Immature natural killer cell (primary cell): ENCODE measurements around the gene P2RY11. TPM values are rescaled to one million over a fixed set of nuclear protein-coding genes. Genes with fewer than 3 reads are reported as not detected.
A peak's percentile ranks its signal among the peaks of the same experiment; 100 is the strongest.

ENCODE experiments used
- DNase-seq, 3 donors: peaks; one replicate each; pipeline ENCODE4 v3.0.0; 2022; ENCODE audit warnings: mixed read lengths in 1 of 3
- H3K27ac Mint-ChIP-seq, 6 donors: one replicate each; pipeline ENCODE4 v1.8.0; 2020; ENCODE audit warnings: mixed read lengths in 6 of 6, mild to moderate bottlenecking in 5 of 6, inconsistent platforms in 4 of 6, moderate library complexity in 3 of 6
- H3K27me3 Mint-ChIP-seq, 3 donors: one replicate each; pipeline ENCODE4 v1.8.0; 2020 to 2021; ENCODE audit warnings: low read depth in 3 of 3, mild to moderate bottlenecking in 3 of 3, mixed read lengths in 3 of 3, moderate library complexity in 3 of 3, inconsistent platforms in 1 of 3
- H3K36me3 Mint-ChIP-seq, 3 donors: one replicate each; pipeline ENCODE4 v1.8.0; 2020; ENCODE audit warnings: mixed read lengths in 3 of 3, inconsistent platforms in 2 of 3, mild to moderate bottlenecking in 2 of 3
- H3K4me1 Mint-ChIP-seq, 2 donors: one replicate each; pipeline ENCODE4 v1.8.0; 2020; ENCODE audit warnings: inconsistent platforms in 2 of 2, mild to moderate bottlenecking in 2 of 2, mixed read lengths in 2 of 2, moderate library complexity in 1 of 2
- H3K4me3 Mint-ChIP-seq, 5 donors: one replicate each; pipeline ENCODE4 v1.8.0; 2020; ENCODE audit warnings: mild to moderate bottlenecking in 5 of 5, mixed read lengths in 5 of 5, inconsistent platforms in 3 of 5, moderate library complexity in 3 of 5
- H3K9me3 Mint-ChIP-seq, 6 donors: one replicate each; pipeline ENCODE4 v1.8.0; 2020; ENCODE audit warnings: mild to moderate bottlenecking in 6 of 6, mixed read lengths in 6 of 6, inconsistent platforms in 4 of 6, moderate library complexity in 3 of 6
- polyA plus RNA-seq, 3 donors: library from polyadenylated mRNA; unstranded; fragments of 300-500 nt; fragmentation: Illumina TruSeq; gene quantifications; one replicate each; pipeline ENCODE4 v1.2.3, GENCODE V29; 2021

The P2RY11 gene, protein sequence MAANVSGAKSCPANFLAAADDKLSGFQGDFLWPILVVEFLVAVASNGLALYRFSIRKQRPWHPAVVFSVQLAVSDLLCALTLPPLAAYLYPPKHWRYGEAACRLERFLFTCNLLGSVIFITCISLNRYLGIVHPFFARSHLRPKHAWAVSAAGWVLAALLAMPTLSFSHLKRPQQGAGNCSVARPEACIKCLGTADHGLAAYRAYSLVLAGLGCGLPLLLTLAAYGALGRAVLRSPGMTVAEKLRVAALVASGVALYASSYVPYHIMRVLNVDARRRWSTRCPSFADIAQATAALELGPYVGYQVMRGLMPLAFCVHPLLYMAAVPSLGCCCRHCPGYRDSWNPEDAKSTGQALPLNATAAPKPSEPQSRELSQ
- polyA plus RNA-seq = 10 to 100 TPM in 1 of 3 donors, 1 to 10 TPM in 2; 2.6 to 26.7 (median 6.9) TPM

GRCh38 chr19:10111405-10111811 lies at the start of gene P2RY11:
P2RY11 (plus strand) TSS chr19:10111693; CDS start chr19:10111722, 29 bp downstream.
- H3K4me1 Mint-ChIP-seq = peaks cover 70 to 74% of the 10 kb centered on the region in 2 donors
- peak within 1 kb of the TSS; percentile 86 to 92 (median 89) for H3K4me3 Mint-ChIP-seq
- peak; percentile 29 to 59 (median 54) for DNase-seq
- peaks cover 9 to 31% (median 11%) of the 10 kb centered on the region in 3 donors for H3K36me3 Mint-ChIP-seq
- H3K9me3 Mint-ChIP-seq = no peaks in the 10 kb centered on the region
- peak within 1 kb of the TSS; percentile 96 to 100 (median 99) for H3K27ac Mint-ChIP-seq
- H3K27me3 Mint-ChIP-seq = peaks cover 18 to 47% (median 24%) of the 10 kb centered on the region in 3 donors

DNA sequence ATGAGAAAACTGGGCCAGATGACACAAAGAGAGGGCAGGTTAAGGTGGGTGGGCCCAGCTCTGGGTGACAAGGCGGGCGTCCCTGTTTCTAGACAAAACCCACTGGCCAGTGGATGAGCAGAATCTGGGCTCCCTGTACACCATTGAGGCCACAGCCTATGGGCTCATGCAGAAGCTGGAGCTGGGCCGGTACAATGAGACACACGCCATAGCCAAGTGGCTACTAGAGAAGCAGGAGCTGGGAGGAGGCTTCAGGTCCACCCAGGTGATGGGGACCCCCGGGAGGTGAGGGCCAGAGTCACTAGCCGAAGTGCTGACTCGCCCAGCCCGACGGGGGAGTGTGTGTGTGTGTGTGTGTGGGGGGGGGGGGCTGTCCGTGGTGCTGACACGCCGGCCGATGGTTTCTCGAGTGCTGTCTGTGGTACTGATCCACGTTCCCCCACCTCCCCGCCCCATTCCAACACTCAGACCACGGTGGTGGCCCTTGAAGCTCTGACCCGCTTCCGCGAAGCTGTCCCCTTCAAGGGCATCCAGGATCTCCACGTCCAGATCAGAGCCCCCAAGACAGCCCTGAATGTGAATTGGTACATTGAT lies 49.7 kb upstream of the P2RY11 start:
- peaks cover 3 to 8% (median 4%) of the 10 kb centered on the region in 3 donors for H3K27me3 Mint-ChIP-seq
- no peak overlapping the region for H3K4me3 Mint-ChIP-seq
- H3K4me1 Mint-ChIP-seq = no peaks in the 10 kb centered on the region
- peak in 1 of 3 donors; percentile 7 for DNase-seq
- H3K9me3 Mint-ChIP-seq = peaks cover 0 to 1% (median 0%) of the 10 kb centered on the region in 6 donors
- H3K27ac Mint-ChIP-seq = no peak overlapping the region
- no peaks in the 10 kb centered on the region for H3K36me3 Mint-ChIP-seq

DNA sequence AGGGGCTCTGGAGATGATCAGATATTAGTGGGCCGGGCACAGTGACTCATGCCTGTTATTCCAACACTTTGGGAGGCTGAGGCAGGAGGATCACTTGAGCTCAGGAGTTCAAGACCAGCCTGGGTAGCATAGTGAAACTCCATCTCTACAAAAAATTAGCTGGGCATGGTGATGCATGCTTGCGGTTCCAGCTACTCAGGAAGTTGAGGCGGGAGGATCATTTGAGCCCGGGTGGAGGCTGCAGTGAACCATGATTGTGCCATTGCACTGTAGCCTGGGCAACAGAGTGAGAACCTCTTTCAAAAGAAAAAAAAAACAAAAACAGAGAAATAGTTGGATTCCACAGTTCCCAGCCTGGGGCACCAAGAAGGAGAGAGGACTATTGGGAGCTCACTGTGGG lies 43.3 kb upstream of the P2RY11 start:
- Mint-ChIP-seq H3K27me3 (peaks cover 4 to 6% (median 4%) of the 10 kb centered on the region in 3 donors), H3K36me3 (no peaks in the 10 kb centered on the region), H3K27ac (peak overlapping the region in 3 of 6 donors; percentile 34 to 62 (median 49)), H3K9me3 (no peaks in the 10 kb centered on the region), H3K4me1 (peaks cover 0 to 12% of the 10 kb centered on the region in 2 donors), H3K4me3 (no peak overlapping the region)
- no peak for DNase-seq

GRCh38 chr19:10069046-10069445 lies 42.4 kb upstream of the P2RY11 start:
- Mint-ChIP-seq H3K4me1 (peaks cover 0 to 12% of the 10 kb centered on the region in 2 donors), H3K4me3 (no peak overlapping the region), H3K27me3 (peaks cover 1 to 6% (median 2%) of the 10 kb centered on the region in 3 donors), H3K27ac (no peak overlapping the region), H3K36me3 (no peaks in the 10 kb centered on the region), H3K9me3 (peaks cover 0 to under 1% (median 0%) of the 10 kb centered on the region in 6 donors)
- no peak for DNase-seq

DNA sequence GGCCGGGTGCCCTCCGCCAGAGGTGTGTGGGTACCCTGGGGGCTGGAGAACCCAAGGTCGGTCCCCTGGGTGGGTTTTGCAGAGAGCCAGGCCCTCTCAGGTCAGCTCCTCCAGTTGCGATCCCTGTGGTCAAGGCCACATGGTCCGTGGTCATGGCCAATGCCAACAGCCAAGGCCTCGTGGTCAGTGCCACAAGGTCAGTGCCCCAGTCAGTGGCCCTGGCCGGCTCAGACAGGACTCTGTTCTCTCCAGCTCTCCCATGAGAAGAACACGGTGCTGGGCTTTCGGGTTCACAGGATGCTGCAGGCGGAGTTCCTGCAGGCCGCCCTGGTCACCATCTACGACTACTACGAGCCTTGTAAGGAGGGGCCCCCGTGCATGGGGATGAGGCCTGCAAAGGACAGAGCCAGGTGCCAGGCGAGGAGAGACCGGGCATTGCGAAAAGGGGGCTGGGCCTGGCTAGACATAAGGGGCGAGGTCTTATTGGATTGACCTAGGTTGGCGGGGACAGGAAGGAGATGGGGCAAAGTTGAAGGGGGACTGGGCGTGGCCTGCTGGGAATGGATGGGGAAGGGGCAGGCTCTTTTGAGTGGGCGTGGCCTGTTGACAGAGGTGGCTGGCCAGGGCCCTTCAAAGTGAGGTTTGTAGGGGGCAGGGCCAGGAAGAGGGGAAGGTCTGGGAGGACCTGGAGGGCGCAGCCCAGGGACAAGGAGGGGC lies 40.6 kb upstream of the P2RY11 start:
- Mint-ChIP-seq H3K27ac (no peak overlapping the region), H3K9me3 (peaks cover 0 to 2% (median 0%) of the 10 kb centered on the region in 6 donors), H3K36me3 (no peaks in the 10 kb centered on the region), H3K4me1 (peaks cover 0 to 13% of the 10 kb centered on the region in 2 donors), H3K4me3 (no peak overlapping the region), H3K27me3 (peaks cover 0 to 6% (median 4%) of the 10 kb centered on the region in 3 donors)
- DNase-seq = no peak

DNA sequence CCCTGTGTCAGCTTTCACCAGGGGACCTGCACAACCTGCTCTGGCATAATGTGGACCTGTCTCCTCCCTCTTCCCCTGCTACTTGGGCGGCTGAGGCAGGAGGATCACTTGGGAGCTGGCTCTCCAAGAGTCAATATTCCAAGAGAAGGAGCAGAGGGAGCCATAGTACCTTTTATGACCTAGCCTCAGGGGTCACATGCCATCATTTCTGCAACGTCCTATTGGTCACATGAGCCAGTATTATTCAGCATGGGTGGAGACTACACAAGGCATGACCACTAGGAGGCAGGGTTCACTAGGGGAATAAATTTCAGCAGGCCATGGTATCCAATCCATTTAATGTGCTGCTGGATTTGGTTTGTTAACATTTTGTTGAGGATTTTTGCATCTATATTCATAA lies 37.3 kb upstream of the P2RY11 start:
- Mint-ChIP-seq H3K9me3 (peaks cover 0 to 2% (median 0%) of the 10 kb centered on the region in 6 donors), H3K4me3 (no peak overlapping the region), H3K27me3 (peaks cover 0 to 6% (median 0%) of the 10 kb centered on the region in 3 donors), H3K4me1 (peaks cover 0 to 2% of the 10 kb centered on the region in 2 donors), H3K27ac (peak overlapping the region in 1 of 6 donors; percentile 49), H3K36me3 (no peaks in the 10 kb centered on the region)
- peak; percentile 59 to 67 (median 59) for DNase-seq

GRCh38 chr19:10076535-10076934 lies 35.0 kb upstream of the P2RY11 start:
- no peak for DNase-seq
- Mint-ChIP-seq H3K36me3 (no peaks in the 10 kb centered on the region), H3K27me3 (peaks cover 0 to 5% (median 0%) of the 10 kb centered on the region in 3 donors), H3K4me1 (peaks cover 0 to 1% of the 10 kb centered on the region in 2 donors), H3K27ac (peak overlapping the region in 1 of 6 donors; percentile 49), H3K4me3 (no peak overlapping the region), H3K9me3 (peaks cover 0 to 2% (median 0%) of the 10 kb centered on the region in 6 donors)

DNA sequence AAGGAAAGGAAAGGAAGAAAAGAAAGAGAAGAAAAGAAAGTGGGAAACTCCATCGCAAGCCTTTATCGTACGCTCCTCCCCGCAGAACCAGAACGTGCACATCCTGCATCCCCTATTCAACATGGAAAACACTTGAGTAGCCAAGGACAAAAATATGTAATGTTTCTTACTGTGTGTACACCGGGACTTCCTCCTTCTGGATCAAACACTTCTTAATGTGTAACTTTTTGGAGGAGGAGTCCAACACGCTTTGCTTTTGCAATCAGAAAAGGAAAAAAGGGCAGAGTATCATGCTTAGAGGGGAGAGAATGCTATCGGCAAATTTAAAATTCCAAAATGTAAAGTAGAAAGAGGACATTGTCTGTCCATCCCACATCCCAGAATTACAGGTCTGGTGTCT lies 33.2 kb upstream of the P2RY11 start:
- Mint-ChIP-seq H3K27ac (no peak overlapping the region), H3K4me3 (no peak overlapping the region), H3K9me3 (peaks cover 0 to 2% (median 0%) of the 10 kb centered on the region in 6 donors), H3K27me3 (peaks cover 0 to 6% (median 0%) of the 10 kb centered on the region in 3 donors), H3K4me1 (peaks cover 0 to 1% of the 10 kb centered on the region in 2 donors), H3K36me3 (no peaks in the 10 kb centered on the region)
- no peak for DNase-seq

DNA sequence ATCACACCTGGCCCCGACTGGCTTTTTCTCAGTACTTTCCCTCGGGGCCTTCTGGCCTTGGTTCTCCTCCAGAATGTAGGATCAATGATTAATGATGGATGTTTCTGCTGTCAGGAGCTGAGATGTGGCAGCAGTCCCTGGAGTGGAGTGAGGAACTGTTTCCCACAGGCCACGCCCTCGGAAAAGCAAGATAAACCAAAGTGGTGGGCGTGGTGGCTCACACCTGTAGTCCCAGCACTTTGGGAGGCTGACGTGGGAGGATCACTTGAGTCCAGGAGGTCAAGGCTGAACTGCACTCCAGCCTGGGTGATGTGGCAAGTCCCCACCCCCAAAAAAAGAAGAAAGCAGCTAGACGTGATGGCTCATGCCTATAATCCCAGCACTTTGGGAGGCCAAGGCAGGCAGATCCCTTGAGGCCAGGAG lies 32.5 kb upstream of the P2RY11 start:
- Mint-ChIP-seq H3K36me3 (no peaks in the 10 kb centered on the region), H3K27me3 (peaks cover 0 to 6% (median 0%) of the 10 kb centered on the region in 3 donors), H3K4me3 (no peak overlapping the region)

GRCh38 chr19:10083911-10084310 lies 27.6 kb upstream of the P2RY11 start:
- Mint-ChIP-seq H3K4me3 (no peak overlapping the region), H3K4me1 (peaks cover 9 to 13% of the 10 kb centered on the region in 2 donors), H3K36me3 (no peaks in the 10 kb centered on the region), H3K9me3 (no peaks in the 10 kb centered on the region), H3K27ac (peak overlapping the region in 3 of 6 donors; percentile 1 to 37 (median 18)), H3K27me3 (peaks cover 0 to 3% (median 2%) of the 10 kb centered on the region in 3 donors)
- no peak for DNase-seq

More for the DNA sequence above, 32.5 kb upstream of the P2RY11 start:
- Mint-ChIP-seq H3K9me3 (peaks cover 0 to 2% (median 0%) of the 10 kb centered on the region in 6 donors), H3K4me1 (peaks cover 0 to 1% of the 10 kb centered on the region in 2 donors), H3K27ac (no peak overlapping the region)
- no peak for DNase-seq

GRCh38 chr19:10084803-10085202 lies 26.7 kb upstream of the P2RY11 start:
- Mint-ChIP-seq H3K27me3 (peaks cover 0 to 2% (median 2%) of the 10 kb centered on the region in 3 donors), H3K9me3 (no peaks in the 10 kb centered on the region), H3K4me1 (peaks cover 9 to 13% of the 10 kb centered on the region in 2 donors), H3K36me3 (peaks cover 0 to 5% (median 0%) of the 10 kb centered on the region in 3 donors), H3K27ac (peak overlapping the region; percentile 79 to 89 (median 88)), H3K4me3 (peak overlapping the region; percentile 83 to 91 (median 88))
- no peak for DNase-seq

GRCh38 chr19:10085641-10086590 lies 25.6 kb upstream of the P2RY11 start, which contains the start of gene SHFL:
SHFL (plus strand) TSS chr19:10086317; CDS start chr19:10086428, 111 bp downstream.
- Mint-ChIP-seq H3K27me3 (peaks cover 0 to 2% (median 2%) of the 10 kb centered on the region in 3 donors), H3K4me3 (peak within 1 kb of the TSS; percentile 83 to 91 (median 88)), H3K9me3 (no peaks in the 10 kb centered on the region), H3K4me1 (peaks cover 9 to 13% of the 10 kb centered on the region in 2 donors), H3K36me3 (peaks cover 0 to 8% (median 0%) of the 10 kb centered on the region in 3 donors), H3K27ac (peak within 1 kb of the TSS; percentile 79 to 89 (median 88))
- peak; percentile 84 to 88 (median 87) for DNase-seq
